ENCODE measurements around the gene TNFRSF1B.
"Not testable (repeated sequence)": the region's sequence is repeated elsewhere in the genome, so short reads cannot be mapped to it uniquely, and the experiment has no call there.

Gene TNFRSF1B

DNA sequence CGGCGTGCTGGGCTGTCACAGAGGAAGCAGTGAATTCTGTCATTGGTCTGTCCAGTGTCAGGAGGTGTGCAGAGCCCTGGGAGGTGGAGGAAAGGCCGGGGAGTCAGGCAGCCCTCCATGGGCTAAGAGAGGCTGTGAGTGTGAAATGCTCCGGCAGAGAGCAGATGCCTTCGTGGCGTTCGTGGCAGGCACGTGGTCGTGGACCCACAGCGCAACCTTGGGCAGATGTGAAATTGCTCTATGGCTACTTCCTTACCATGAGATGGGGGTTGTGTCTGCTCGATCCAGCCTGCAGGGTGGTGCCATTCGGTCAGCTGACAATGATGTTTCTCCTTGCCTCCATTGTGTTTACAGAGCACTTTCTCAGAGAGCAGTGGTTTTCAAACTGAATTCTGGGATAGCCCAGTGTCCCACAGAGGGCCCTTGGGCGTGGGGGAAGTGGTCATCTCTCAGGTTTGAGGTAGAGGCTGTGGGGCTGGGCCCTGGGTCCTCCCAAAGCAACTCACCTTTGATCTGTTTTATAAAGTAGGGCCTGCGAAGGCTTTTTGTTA, 27.9 kb downstream of the TNFRSF1B start:
- DNase-seq, result no peak

DNA sequence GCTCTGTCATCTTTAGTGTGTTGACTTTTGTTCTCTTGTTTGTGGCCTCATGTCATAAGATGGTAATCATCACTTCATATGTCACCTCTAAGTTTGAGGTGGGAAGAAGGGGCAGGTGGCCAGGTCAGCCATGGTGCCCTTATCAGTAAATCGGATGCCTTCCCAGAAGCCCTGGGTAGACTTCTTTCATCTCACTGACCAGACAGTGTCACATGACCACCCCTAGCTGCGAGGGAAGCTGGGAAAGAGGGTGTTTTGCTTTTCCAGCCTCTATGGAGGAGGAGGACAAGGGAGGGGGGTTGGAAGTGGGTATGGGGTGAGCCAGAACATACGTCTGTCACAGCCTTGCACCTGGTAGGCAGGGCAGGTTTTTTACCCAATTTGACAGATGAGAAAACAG, 28.6 kb downstream of the TNFRSF1B start:
- no peak for DNase-seq

DNA sequence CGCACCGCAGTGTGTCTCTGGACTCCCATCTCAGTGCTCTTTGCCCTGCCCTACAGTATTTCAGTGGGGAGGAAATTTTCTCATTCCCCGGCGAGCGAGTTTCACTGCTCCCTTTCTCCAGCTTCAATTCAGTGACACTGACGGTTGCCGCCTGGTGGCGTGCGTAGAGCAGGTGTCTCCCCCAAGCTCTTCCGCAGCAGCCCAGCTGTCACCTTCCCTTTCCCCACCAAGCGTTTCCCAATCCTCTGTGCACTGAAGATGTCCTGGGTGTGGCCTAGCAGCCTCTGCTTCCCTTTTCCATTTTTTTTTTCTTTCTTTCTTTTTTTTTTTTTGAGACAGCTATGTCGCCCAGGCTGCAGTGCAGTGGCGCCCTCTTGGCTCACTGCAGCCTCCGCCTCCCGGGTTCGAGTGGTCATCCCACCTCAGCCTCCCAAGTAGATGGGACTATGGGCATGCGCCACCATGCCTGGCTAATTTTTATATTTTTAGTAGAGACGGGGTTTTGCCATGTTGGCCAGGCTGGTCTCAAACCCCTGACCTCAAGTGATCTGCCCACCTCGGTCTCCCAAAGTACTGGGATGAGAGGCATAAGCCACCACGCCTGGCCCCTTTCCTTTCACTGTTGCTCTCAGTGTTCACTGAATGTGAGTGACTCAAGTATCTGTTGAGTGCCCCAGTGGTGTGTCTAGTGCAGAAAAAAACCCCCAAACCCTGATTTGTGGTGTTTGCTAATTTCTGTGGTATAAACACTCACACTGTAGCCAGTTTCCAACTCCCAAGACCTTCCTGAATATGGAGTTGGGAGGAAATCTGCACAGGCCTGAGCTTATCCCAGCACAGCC, 30.1 kb downstream of the TNFRSF1B start:
- peak; percentile 95 for DNase-seq

DNA sequence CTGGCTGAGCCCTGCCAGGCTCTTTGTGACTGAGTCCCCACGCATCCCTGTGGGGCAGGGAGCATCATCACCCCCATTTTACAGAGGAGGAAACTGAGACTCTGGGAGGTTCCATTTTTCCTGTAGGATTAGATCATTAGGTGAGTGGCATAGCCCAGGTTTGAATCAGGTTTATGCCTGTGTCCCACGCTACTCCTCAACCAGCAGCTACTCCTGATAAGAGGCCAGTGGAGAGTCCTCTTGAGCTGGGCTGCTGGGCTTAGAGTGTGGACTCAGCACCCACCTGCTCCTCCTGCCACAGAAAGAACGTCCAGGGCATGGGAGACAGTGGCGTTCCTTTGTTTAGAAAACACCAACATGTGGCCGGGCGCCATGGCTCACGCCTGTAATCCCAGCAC, 30.7 kb downstream of the TNFRSF1B start:
- DNase-seq, result no peak

DNA sequence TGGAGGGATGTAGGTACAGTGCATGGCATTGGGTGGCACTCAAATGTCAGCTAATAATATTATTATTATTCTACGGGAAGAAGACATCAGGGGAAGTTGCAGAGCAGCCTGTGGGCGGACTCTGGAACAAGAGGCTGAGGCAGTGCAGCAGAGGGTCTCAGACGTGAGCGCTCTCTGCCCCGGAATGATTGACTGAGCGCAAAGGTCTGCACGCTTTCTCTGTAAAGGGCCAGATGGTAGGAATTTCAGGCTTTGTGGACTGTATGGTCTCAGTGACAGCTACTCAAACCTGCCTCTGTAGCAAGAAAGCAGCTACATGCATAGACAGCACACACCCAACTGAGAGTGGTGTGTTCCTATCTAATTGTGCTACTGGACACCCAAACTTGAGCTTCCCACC, 33.4 kb downstream of the TNFRSF1B start:
- no peak for DNase-seq

DNA sequence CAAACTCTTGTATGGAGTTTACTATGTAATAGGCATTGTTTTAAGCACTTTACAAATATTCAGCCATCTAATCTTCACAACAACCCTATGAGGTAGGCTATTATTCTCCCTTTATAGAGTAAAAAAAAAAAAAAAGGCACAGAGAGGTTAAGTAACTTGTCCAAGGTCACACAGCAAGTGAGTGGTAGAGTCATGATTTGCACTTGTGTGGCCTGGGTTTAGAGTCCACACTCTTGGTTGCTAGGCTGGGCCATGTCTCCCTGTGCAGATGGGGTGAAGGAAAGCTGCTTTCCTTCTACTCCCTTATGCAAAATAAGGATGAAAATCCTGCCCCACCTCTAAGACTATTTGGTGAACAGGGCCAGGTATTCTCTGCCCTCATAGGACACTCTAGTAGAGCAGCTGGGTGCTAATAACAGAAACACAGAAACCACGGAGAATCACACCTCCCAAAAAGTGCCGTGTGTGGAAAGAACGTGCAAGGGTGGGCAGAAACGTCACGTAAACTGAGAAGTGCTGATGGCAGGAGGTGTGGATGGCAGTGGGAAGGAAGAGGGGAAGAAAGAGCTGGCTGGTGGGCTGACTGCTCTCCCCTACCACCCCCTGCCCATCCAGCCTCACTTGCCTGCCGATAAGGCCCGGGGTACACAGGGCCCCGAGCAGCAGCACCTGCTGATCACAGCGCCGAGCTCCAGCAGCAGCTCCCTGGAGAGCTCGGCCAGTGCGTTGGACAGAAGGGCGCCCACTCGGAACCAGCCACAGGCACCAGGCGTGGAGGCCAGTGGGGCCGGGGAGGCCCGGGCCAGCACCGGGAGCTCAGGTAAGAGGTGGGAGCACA, 34.8 kb downstream of the TNFRSF1B start:
- DNase-seq, result no peak

DNA sequence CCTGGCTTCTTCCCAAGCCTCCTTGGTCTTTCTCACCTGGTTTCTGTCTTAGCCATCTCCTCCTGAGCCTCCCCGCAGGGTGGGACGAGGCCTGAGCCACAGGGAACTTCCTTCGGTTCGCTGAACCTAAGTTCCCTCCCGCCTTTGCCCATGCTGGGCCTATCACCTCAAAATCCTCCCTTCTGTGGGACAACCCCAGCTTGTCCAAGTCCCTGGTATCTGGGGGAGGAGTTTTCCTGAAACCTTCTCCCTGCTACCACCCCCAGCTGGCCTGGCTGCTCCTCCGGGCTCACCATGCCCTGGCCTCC, 35.4 kb downstream of the TNFRSF1B start:
- no peak for DNase-seq

DNA sequence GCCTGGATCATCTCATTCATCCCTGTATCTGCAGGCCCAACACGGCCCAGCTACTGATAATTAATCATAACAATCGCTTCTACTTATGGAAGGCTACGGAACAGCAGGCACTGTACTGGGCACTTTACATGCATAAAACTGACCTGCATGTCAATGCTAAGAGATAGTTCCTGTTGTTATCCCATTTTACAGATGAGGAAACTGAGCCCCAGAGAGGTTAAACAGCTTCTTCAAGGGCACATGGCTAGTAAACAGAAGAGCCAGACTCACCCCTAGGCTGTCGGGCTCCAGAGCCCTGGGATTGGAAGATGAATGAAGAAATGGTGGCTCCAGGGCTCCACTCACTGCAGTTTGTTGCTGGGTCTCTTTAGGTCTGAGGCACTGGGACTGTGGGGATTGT, 35.8 kb downstream of the TNFRSF1B start:
- DNase-seq, result no peak

DNA sequence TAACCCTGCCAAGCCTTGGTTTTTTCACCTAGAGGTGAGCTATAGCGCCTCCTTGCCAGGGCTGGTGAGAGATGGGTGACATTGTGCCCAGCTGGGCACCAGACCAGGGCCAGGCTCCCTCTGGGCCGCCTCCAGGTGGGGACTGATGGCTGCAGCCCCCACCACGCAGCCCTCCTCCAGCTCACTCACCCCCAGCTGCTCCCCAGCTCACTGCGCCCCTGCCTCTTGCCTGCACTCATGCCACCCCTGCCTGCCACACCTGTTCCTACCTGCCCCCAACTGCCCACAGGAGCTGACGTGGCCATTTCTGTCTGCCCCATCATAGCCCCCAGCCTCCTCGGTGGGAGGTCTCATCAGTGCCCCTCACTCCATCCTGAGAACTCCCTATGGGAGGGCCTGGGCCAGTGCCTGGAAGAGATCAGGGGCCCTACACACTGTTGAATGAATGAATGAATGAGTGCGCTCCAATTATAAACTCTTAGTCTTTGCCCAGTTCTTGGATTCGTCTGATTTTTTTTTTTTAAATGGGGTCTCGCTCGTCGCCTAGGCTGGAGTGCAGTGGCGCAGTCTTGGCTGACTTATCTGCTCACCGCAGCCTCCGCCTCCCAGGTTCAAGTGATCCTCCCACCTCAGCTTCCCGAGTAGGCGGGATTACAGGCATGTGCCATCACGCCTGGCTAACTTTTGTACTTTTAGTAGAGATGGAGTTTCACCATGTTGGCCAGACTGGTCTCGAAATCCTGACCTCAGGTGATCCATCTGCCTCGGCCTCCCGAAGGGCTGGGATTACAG, 36.6 kb downstream of the TNFRSF1B start:
- no peak for DNase-seq

DNA sequence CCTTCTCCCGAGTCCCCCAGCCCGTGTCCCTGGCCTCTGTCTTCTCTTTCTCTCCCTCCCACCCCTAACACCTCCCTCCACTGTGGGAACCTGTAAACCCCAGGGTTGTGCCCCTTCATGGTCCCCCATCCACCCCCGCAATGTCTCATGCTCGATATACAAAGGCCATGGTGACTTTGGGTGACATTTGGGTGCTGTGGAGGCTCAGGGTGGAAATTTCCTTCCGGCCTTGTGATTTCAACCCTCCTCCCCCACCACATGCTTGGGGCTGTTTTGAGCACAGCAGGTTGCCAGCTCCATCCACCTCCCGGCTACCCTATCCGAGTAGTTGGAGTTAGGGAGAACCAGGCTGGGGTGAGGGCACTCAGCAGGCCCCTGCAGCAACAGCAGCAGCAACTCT, 37.3 kb downstream of the TNFRSF1B start:
- DNase-seq, result no peak

DNA sequence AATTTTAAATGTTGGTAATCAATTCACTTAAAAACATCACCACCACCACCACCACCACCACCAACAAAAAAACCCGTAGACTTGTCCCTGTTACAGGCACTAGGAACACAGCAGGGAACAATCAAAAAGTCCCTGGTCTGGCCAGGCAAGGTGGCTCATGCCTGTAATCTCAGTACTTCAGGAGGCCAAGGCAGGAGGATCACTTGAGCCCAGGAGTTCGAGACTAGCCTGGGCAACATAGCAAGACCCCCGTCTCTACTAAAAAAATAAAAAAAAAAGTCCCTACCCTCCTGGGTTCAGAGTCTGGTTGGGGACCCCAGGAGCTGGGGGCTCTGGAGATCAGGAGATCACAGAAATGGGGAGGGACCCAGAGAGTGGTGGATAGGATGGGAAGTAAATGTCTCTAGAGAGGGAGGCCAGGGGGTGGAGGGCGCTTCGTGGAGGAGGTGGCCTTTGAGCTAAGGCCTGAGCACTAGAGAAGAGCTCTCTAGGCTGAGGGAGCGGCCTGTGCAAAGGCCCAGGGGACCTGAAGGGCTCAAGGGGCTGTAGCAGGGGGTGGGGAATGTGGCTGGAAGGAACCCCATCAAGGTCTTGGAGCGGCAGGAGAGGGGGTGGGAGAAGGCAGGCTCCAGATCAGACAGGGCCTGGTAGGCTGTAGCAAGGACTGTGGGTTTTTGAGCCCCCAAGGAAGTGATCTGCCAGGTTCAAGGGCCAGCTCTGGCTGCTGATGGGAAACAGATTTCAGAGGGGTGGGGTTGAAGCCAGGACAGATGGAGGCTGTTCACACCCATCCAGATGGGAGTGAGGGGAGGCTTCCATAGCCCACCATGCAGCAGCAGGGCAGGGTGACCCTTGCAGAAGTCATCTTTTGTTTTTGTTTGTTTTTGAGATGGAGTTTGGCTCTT, 38.2 kb downstream of the TNFRSF1B start:
- DNase-seq, result no peak

DNA sequence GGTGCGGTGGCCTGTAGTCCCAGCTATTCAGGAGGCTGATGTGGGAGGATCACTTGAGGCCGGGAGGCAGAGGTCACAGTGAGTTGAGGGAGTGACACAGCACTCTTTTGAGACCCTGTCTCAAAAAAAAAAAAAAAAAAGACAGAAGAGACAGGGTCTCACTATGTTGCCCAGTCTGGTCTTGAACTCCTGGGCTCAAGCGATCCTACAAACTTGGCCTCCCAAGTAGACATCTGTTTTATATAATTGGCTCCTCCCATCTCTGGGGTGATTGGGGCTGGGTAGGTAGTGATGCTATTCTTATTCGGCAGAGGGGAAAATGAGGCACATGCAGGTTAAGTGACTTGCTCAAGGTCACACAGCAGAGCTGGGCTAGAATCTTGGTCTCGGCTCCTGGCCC, 39.4 kb downstream of the TNFRSF1B start:
- no peak for DNase-seq

DNA sequence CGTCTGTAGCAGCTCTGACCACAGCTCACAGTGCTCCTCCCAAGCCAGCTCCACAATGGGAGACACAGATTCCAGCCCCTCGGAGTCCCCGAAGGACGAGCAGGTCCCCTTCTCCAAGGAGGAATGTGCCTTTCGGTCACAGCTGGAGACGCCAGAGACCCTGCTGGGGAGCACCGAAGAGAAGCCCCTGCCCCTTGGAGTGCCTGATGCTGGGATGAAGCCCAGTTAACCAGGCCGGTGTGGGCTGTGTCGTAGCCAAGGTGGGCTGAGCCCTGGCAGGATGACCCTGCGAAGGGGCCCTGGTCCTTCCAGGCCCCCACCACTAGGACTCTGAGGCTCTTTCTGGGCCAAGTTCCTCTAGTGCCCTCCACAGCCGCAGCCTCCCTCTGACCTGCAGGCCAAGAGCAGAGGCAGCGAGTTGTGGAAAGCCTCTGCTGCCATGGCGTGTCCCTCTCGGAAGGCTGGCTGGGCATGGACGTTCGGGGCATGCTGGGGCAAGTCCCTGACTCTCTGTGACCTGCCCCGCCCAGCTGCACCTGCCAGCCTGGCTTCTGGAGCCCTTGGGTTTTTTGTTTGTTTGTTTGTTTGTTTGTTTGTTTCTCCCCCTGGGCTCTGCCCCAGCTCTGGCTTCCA, 40.1 kb downstream of the TNFRSF1B start:
- no peak for DNase-seq

DNA sequence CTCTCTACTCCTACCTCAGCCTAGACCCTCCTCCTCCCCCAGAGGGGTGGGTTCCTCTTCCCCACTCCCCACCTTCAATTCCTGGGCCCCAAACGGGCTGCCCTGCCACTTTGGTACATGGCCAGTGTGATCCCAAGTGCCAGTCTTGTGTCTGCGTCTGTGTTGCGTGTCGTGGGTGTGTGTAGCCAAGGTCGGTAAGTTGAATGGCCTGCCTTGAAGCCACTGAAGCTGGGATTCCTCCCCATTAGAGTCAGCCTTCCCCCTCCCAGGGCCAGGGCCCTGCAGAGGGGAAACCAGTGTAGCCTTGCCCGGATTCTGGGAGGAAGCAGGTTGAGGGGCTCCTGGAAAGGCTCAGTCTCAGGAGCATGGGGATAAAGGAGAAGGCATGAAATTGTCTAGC, 41.5 kb downstream of the TNFRSF1B start:
- DNase-seq, result no peak

DNA sequence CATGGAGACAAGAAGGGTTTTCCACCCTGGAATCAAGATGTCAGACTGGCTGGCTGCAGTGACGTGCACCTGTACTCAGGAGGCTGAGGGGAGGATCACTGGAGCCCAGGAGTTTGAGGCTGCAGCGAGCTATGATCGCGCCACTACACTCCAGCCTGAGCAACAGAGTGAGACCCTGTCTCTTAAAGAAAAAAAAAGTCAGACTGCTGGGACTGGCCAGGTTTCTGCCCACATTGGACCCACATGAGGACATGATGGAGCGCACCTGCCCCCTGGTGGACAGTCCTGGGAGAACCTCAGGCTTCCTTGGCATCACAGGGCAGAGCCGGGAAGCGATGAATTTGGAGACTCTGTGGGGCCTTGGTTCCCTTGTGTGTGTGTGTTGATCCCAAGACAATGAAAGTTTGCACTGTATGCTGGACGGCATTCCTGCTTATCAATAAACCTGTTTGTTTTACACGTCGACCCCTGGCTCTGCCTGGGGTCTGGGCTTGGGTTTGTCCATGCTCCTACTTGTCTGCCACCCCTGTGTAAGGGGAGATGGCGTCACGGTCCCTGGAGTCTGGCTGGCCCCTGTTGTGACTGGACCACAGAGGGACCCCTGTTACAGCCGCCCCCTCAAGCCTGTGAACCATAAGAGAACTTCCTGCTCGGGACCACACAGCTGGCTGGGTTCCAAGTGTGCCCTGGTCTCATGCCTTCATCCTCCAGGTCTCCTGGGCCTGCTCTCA, 42.1 kb downstream of the TNFRSF1B start:
- DNase-seq, result peak; percentile 5

DNA sequence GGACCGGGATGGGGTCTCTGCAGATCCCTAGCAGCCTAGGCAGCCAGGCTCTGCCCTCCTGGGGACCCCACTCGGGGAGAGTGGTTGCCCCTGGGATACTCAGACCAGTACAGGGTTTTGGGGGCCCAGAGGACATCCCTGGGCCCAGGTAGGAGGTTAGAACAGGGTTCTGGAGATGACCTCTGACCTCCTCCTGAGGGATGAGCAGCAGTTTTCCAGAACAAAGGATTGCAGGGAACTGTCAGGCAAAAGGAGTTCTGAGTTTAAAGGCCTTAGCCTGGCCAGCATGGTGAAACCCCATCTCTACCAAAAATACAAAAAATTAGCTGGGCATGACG, 42.7 kb downstream of the TNFRSF1B start:
- DNase-seq, result no peak

DNA sequence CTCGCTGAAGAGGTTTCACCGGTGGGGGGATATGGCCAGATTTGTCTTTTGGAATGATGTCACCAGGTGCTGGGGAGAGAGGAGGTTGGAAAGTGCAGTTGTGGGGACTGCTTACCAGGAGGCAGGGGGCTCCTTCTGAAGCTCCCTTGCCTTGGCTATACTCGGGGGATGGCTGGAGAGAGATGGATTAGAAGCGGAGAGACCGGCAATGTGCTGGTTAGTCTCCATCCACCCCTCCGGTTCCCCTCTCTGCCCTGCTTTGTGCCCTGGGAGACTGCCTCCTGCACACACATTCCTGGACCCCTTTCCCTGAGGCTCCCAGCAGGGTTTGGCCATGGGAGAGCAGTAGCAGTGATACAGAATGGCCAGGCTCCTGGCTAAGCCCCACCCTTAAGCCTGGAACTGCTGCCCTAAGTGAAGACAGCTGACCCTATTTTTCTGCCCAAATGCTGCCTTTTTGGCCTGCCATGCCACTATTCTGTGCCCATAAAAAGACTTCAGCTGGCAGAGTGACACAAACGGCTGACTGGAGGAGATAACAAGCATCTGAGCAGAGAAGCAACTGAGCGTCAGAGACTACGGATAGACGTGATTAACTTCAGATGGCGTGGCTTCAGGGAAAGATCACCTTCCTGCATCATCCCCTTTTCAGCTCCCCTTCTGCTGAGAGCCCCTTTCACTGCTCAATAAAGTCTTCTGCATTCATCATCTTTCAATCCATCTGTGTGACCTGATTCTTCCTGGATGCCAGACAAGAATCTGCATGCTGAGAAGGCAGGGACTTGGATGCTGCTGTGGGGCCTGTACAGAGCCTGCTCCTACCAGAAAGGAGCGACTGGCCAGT, 48.5 kb downstream of the TNFRSF1B start:
- DNase-seq, result no peak

DNA sequence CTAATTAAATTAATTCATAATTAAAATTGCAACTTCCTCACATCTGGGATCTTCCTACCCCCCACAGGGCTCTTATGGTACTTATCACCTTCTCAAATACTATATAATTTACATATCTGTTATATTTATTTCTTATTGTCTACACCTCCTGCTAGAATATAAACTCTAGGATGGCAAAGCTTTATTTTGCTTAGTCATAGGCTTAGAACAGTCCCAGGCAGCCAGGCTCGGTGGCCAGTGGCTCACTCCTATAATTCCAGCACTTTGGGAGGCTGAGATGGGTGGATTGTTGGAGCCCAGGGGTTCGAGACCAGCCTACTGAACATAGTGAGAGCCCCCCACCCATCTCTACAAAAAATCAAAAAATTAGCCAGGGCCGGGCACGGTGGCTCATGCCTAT, 53.0 kb downstream of the TNFRSF1B start:
- no peak for DNase-seq

DNA sequence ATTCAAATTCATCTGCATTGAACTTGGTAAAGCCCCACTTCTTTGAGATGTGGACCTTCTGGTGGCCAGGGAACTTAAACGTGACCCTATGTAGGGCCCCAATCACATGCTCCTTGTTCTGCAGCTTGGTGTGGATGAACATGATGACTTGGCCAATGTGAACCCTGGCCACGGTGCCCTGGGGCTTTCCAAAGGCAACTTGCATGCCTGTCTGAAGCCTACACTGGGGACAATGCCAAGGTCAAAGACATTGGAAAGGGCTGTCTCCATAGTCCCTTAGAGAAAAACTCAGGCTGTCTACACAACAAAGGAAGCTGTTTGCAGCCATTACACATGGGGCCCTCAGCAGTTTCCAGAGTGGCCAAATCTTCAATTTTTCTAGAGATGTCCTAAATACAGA, 54.1 kb downstream of the TNFRSF1B start:
- DNase-seq, result no peak

DNA sequence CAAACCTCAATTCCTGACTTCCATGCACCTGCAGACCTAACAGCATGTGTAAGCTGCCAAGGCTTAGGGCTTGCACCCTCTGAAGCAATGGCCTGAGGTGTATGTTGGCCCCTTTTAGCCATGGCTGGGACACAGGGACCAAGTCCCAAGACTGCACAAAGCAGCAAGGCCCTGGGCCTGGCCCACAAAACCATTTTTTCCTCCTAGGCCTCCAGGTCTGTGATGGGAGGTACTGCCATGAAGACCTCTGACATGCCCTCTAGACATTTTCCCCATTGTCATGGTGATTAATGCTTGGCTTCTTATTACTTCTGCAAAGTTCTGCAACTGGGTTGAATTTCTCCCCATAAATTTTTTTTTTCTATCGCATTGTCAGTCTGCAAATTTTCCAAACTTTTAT, 55.9 kb downstream of the TNFRSF1B start:
- not testable (repeated sequence) for DNase-seq
